ENCODE data around the gene VPS54. TPM values are rescaled to one million over a fixed set of nuclear protein-coding genes. Genes with fewer than 3 reads are reported as not detected.

The VPS54 gene
- total RNA-seq, 4 donors from 2014 or later, result 27.1 to 36.7 (median 27.9) TPM

- TF ChIP-seq, protein P1, sequence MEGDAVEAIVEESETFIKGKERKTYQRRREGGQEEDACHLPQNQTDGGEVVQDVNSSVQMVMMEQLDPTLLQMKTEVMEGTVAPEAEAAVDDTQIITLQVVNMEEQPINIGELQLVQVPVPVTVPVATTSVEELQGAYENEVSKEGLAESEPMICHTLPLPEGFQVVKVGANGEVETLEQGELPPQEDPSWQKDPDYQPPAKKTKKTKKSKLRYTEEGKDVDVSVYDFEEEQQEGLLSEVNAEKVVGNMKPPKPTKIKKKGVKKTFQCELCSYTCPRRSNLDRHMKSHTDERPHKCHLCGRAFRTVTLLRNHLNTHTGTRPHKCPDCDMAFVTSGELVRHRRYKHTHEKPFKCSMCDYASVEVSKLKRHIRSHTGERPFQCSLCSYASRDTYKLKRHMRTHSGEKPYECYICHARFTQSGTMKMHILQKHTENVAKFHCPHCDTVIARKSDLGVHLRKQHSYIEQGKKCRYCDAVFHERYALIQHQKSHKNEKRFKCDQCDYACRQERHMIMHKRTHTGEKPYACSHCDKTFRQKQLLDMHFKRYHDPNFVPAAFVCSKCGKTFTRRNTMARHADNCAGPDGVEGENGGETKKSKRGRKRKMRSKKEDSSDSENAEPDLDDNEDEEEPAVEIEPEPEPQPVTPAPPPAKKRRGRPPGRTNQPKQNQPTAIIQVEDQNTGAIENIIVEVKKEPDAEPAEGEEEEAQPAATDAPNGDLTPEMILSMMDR (IDR thresholded peaks at IDR 0.05; ENCODE audit: low read depth), result no peak
Observed at GRCh38 chr2:63870679-63871078, 148.5 kb downstream of the VPS54 start.

GRCh38 chr2:63866009-63866709, 153.1 kb downstream of the VPS54 start:
- TF ChIP-seq, protein P1 (IDR thresholded peaks at IDR 0.05; ENCODE audit: low read depth), result no peak

- TF ChIP-seq, protein P1 (IDR thresholded peaks at IDR 0.05; ENCODE audit: low read depth), result no peak
Observed at GRCh38 chr2:63865159-63865799, 153.9 kb downstream of the VPS54 start.

- TF ChIP-seq, protein P1 (IDR thresholded peaks at IDR 0.05; ENCODE audit: low read depth), result no peak
Observed at GRCh38 chr2:63863707-63864106, 155.5 kb downstream of the VPS54 start.

- TF ChIP-seq, protein P1 (IDR thresholded peaks at IDR 0.05; ENCODE audit: low read depth), result no peak
Observed at GRCh38 chr2:63862806-63863205, 156.4 kb downstream of the VPS54 start.

DNA sequence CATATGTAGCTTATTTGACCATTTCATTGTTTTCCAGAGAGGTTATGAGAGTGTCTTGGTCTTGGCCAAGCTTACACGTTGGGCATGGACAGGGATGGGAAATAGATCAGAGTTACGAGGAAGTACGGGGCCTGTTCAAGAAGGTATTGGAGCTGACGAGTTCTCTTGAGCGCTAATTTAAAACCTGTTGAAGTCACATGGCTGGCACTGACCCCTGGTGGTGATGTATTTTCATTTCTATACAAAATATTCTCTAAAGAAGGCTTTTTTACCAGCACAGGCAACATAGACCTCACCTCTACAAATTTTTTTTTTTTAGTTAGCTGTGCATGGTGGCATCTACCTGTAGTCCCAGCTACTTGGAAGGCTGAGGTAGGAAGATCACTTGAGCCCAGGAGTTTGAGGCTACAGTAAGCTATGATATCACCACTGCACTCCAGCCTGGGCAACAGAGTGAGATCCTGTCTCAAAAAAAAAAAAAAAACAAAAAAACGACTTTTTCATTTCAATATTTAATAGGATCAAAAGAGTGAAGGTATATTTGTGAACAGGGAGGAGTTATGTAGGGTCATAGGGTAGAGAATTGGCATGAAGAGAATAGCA, 157.9 kb downstream of the VPS54 start:
- TF ChIP-seq, protein P1 (IDR thresholded peaks at IDR 0.05; ENCODE audit: low read depth), result no peak

DNA sequence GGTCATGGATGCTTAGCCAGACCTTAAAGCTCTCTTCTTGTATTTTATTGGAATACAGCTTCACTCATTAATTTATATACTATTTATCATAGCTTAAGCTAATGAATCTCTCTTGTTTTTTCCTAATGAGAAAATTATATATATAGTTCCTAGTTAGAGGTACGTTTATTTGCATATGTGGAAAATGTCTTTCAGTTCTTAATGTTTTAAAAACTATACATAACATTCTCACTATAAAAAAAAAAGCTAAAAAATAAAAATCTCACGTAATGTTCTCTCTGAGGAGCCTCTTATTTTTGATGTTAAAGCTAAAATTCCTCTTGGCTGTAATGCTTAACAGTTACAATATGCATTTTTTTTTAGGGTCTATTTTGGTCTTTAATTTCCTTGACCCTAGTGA, 160.9 kb downstream of the VPS54 start:
- TF ChIP-seq, protein P1 (IDR thresholded peaks at IDR 0.05; ENCODE audit: low read depth), result no peak
